HEK293 (cell line): ENCODE measurements around the gene MS4A6A.

Source experiments
- ZBTB17 ChIP-seq: fragments of 450-650 bp; formaldehyde crosslinking; IDR thresholded peaks from 2 replicates; pipeline ENCODE4 v1.5.1; 2016; ENCODE audit warnings: missing biosample characterization, missing genetic modification characterization
- ZNF362 ChIP-seq: fragments of 450-650 bp; formaldehyde crosslinking; IDR thresholded peaks from 2 replicates; pipeline ENCODE4 v1.5.1; 2016; ENCODE audit warnings: missing biosample characterization, missing genetic modification characterization

- TF ChIP-seq ZBTB17 (no peak), ZNF362 (tag by site-specific recombination) (no peak)
These were observed 23.6 kb downstream of the MS4A6A start for GRCh38 chr11:60159284-60159683.
